Measurements from ENCODE around the gene GIMAP7.
"Not testable (repeated sequence)": the region's sequence is repeated elsewhere in the genome, so short reads cannot be mapped to it uniquely, and the experiment has no call there.

- TF ChIP-seq EZH2 (IDR thresholded peaks at IDR 0.05; ENCODE audit: borderline replicate concordance, low read depth, low read length, poor library complexity, severe bottlenecking); CTCF (conservative IDR thresholded peaks at IDR 0.05; ENCODE audit: low read depth, low read length): not testable (repeated sequence)
These were observed 30.6 kb upstream of the GIMAP7 start for GRCh38 chr7:150484071-150484470.
